Measurements from ENCODE around the gene LOC101059915.

GRCh38 chrX:71667328-71668247 lies at the start of gene LOC101059915:
- TF ChIP-seq POLR2A (IDR thresholded peaks at IDR 0.05) (no peak), CTCF (IDR thresholded peaks at IDR 0.05) (no peak)

Data from ovary (tissue), 3 donors.